GM12873 (cell line): ENCODE data around the gene OR6N1.

ENCODE experiments used
- CTCF ChIP-seq: IDR thresholded peaks from 2 replicates; pipeline ENCODE4 v1.5.1; 2012; ENCODE audit warnings: low read depth, mild to moderate bottlenecking, moderate library complexity, low read length, control low read depth; ENCODE audit not compliant: insufficient read depth; ENCODE audit errors: missing control alignments

OR6N1 gene

GRCh38 chr1:158800526-158800925, 28.5 kb upstream of the OR6N1 start:
- no peak for TF ChIP-seq CTCF

- TF ChIP-seq CTCF, result no peak
These were observed 27.7 kb upstream of the OR6N1 start for GRCh38 chr1:158799689-158800088.

GRCh38 chr1:158798531-158798930, 26.5 kb upstream of the OR6N1 start:
- peak; percentile 11 for TF ChIP-seq CTCF

- no peak for TF ChIP-seq CTCF
These were observed 22.3 kb upstream of the OR6N1 start for GRCh38 chr1:158794247-158794646.

- TF ChIP-seq CTCF, result peak; percentile 66
These were observed 21.6 kb upstream of the OR6N1 start for GRCh38 chr1:158793604-158794003.

GRCh38 chr1:158781104-158781503, 9.1 kb upstream of the OR6N1 start, which contains the start of gene OR6N2:
OR6N2 (minus strand) TSS chr1:158781204; CDS start chr1:158777635, 3,569 bp downstream.
- TF ChIP-seq CTCF, result no peak

- TF ChIP-seq CTCF, result no peak
These were observed 17.6 kb downstream of the OR6N1 start, which contains the start of gene OR6K6 for GRCh38 chr1:158754420-158754819. OR6K6 (plus strand) TSS chr1:158754720; CDS start chr1:158754888, 168 bp downstream.
